CD4-positive, alpha-beta T cell treated with Interleukin-17A for 1 hour (primary cell): ENCODE data around the gene ANKRD55.
"Not testable (repeated sequence)": the region's sequence is repeated elsewhere in the genome, so short reads cannot be mapped to it uniquely, and the experiment has no call there.

Experiments
- DNase-seq: peaks from one replicate; pipeline ENCODE4 v3.0.0-alpha.2; 2020

Gene ANKRD55

DNA sequence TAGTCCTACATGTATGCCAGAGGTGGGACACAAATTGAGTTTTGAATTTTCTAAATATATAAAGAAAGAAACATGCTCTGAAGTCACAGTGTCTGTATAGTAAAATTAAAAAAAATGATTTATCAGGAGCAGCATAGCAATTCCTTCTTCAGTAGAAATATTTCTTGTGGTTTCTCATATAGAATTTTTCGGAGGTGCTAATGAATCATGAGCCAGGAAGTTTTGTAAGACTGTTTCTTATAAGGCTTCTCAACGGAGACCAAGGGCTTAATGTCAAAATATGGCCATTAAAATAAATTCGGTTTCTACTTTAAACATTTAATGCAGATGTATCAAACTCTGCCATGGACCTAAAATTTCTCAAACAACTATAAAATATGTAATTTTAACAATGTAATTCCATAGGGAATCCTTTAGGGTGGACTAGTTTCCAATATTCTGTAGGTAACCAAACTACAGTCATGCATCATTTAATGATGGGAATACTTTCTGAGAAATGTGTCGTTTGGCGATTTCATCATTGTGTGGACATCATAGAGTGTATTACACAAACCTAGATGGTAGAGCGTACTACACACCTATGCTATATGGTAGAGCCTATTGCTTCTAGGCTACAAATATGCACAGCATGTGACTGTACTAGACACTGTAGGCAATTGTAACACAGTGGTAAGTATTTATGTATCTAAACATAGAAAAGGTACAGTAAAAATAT, 66.3 kb downstream of the ANKRD55 start:
- no peak for DNase-seq

DNA sequence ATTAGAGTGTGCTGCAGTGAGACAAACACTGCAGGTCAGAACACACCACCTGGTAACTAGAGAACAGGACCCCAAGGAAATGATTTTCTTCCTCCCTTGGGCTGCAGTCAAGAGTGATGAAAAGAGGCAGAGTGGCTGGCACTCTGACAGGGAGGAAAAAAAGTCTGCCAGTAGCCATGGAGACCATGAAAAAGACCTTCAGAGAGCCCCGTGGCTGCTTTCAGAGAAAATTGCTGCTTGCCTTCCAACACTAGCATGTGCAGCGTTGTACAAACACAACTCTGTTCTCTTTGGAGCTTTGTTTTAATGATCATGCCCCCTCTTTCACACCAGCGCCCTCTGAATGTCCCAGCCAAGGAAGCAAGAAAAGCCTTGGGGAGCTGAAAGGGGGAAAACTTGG, 68.8 kb downstream of the ANKRD55 start:
- no peak for DNase-seq

DNA sequence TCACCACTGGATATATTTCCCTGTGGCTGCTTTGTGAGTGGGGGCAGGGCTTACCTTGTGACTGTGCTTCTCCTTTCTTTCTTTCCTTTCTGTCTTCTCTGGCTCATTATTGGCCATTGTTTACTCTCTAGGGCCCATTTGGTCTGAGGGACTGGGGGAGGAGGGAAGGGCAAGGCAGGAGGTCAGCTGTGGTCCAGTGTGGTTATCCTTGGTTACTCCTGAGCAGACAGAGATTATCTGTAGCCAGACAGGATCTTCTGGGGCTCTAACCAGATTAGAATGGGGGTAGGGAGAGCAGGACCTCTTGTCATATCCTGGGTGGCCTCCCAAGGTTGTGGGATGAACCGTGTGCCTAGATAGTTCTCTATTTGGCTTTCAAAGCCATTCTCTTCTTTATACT, 71.2 kb downstream of the ANKRD55 start:
- DNase-seq, result no peak

DNA sequence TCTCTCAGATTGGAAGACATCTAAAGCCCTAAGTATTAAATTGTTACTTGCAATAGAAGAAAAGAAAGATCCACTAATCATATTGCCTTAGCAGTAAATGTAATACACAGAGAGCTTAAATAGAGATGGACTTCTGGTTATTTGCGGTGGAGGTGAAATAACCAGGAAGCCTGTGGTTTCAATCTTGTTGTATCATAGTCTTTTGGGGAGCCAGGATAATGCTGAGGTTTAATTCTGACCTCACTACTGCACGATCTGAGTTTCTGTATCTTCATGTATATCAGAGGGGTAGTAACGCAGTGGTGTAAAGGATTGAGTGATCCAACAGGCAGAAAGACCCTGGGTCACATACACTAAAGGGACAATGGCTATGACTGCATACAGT, 71.7 kb downstream of the ANKRD55 start:
- no peak for DNase-seq

DNA sequence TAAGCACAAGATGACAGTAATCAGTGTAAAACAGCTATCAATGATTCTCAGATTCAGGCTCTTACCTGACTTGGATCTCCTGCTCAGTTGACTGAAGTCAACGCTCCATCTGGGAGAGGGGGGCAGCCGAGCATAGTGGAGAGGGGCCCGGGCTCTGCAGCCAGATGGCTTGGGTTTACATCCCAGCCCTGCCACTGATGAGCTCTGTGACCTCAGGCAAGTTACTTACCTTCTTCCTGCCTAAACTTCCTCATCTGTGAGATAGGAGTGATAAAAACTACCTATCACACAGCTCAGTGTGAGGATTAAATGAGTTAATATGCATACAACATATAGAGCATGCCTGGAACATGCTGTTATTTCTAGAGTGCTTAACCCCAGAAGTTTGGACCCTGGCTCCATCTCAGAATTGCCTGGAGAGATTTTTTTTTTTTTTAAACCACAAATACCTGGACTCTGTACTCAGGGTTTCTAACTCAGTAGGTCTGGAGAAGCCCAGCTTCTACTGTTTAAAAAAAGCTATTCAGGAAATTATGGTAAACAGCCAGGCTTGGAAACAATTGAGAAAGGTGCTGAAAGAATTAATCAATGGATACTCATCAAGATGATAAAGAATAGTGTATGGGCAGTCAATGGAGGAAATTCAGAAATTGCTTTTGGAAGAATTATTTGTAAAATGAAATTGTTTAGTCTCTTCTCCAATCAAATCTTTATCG, 72.2 kb downstream of the ANKRD55 start:
- no peak for DNase-seq

DNA sequence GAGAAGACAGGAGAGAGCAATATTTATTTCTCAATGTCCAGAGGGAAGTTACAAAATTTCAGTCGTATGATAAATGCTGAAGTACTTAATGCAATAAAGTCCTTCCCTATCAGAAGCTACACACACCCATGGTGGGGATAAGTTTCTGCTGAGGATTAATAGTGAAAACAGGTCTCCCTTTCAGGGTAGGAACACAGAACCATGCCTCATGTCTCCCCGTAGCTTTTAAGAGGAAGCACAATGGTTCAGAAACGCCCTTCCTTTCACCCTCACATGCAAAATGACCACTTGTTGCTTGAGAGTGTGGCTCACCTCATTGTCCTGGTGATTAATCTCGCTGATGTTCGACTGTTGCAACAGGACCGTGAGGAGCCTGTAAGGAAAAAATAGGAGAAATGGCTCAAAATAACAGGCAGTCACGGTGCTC, 73.6 kb downstream of the ANKRD55 start:
- DNase-seq, result peak; percentile 19

DNA sequence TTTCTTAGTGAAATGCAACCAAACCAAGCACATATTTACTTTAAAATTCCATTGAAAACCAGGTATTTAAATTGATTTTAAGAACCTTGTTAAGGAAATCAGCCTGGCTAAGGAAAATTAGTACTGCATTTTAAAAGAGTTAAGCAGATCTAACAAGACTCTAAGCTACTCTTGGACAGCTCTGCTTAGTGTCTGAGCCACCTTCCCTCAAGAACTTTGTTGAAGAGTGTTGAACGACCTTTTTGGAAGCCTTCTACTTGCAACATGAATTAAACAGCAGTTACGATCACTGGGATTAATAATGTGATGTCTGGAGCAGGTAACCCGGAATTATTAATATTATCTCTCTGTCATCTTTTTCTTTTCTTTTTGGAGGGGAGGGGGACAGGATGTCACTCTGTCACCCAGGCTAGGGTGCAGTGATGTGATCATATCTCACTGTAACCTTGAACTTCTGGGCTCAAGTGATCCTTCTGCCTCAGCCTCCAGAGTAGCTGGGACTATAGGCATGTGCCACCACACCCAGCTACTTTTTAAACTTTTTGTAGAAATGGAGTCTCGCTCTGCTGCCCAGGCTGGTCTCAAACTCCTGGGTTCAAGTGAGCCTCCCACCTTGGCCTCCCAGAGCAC, 74.7 kb downstream of the ANKRD55 start:
- DNase-seq, result no peak

DNA sequence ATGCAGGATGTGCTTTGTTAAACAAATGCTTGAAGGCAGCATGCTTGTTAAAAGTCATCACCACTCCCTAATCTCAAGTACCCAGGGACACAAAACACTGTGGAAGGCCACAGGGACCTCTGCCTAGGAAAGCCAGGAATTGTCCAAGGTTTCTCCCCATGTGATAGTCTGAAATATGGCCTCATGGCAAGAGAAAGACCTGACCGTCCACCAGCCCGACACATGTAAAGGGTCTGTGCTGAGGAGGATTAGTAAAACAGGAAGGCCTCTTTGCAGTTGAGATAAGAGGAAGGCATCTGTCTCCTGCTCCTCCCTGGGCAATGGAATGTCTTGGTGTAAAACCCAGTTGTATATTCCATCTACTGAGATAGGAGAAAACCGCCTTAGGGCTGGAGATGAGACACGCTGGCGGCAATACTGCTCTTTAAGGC, 75.9 kb downstream of the ANKRD55 start:
- not testable (repeated sequence) for DNase-seq

DNA sequence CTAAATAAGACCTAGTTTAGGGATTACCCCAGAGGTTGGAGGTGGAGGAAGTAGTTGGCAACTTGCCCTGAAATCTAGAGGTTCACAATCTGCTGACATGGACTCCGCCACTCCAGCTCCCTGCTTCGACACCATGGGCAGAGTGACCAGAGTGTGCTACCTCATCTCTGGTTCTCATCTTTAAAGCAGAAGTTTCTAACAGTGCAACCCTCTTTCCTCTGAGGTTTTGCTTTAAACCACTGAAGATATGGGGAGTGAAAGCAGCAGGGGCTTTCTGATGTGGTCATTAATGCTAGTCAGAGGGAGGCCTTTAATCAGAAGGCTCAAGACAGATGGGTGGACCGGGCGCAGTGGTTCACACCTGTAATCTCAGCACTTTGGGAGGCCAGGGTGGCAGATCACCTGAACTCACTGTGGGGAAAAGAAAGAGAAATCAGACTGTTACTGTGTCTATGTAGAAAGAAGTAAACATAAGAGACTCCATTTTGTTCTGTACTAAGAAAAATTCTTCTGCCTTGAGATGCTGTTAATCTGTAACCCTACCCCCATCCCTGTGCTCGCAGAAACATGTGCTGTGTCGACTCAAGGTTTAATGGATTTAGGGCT, 76.4 kb downstream of the ANKRD55 start:
- DNase-seq, result peak; percentile 42

DNA sequence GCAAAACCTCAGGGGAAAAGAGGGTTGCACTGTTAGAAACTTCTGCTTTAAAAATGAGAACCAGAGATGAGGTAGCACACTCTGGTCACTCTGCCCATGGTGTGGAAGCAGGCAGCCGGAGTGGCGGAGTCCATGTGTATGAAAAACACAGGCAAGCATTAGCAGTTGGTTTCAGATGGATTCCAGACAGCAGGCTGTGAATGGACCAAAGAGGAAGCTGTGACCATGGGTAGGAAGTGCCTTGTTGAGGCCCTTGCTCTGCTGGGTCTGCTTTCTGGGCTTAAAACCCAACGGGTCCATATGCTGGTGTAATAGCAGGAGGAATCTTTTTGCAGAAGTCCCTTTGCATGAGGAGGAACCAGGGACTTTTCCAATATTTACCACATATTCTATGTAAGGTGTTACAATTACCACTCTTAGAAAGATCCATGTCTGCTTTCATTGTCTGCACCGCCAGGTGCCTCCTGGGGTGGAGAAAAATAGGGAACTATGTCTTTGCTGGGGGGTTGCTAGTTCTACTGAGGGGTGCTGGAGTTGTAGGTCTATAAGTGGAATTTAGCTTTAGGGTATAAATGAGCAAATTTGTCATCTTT, 77.0 kb downstream of the ANKRD55 start:
- peak; percentile 29 for DNase-seq

DNA sequence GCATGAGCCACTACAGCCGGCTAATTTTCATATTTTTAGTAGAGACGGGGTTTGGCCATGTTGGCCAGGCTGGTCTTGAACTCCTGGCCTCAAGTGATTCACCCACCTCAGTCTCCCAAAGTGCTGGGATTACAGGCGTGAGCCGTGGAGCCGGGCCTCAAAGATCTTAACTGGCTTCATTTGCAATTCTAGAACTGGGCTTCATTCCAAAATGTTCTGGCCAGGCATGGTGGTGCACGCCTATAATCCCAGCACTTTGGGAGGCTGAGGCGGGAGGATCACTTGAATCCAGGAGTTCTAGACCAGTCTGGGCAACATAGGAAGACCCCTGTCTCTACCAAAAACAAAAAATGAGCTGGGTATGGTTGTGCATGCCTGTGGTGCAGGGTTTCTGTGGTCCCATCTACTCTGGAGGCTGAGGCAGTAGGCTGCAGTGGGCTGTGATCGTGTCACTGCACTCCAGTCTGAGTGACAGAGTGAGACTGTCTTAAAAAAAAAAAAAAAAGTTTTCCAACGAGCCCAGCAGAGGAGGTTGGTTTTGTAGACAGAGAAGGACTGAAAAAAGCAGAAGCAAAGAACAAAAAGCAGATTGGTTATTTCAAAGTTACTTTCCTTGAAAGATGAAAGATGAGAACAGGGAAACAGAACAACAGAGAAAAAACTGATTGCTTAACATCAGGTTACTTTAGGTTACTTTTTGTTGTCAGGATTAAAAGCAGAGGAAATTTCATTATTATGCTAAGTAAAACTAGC, 78.2 kb downstream of the ANKRD55 start:
- DNase-seq, result no peak

DNA sequence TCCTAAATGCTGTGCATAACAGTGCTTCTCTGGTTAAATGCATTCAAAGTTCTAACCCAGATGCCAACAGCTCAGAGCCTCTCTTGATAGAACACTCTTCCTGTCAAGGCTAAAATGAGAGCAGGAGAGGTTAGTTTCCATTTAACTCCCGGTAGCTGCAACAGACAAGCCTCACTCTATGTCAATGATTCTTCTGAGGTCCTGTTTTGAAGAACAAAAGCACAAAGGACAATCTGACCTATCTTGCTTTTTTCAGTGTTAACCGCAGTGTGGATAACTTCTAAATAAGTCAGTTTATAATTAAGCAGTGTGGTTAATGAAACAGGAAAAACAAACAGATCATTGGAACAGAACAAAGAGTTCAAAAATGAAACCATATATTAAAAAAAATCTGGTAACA, 80.7 kb downstream of the ANKRD55 start:
- peak; percentile 41 for DNase-seq

DNA sequence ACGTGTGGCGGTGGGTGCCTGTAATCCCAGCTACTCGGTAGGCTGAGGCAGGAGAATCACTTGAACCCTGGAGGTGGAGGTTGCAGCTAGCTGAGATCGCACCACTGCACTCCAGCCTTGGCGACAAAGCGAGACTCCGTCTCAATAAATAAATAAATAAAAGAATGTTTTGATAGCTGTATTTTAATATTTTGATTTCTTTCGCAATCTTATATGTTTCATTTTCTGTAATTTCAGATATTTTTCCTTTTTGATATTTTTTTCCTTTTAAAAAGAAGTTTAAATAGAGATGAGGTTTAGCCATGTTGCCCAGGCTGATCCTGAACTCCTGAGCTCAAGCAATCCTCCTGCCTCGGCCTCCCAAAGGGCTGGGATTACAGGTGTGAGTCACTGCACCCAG, 82.4 kb downstream of the ANKRD55 start:
- not testable (repeated sequence) for DNase-seq

DNA sequence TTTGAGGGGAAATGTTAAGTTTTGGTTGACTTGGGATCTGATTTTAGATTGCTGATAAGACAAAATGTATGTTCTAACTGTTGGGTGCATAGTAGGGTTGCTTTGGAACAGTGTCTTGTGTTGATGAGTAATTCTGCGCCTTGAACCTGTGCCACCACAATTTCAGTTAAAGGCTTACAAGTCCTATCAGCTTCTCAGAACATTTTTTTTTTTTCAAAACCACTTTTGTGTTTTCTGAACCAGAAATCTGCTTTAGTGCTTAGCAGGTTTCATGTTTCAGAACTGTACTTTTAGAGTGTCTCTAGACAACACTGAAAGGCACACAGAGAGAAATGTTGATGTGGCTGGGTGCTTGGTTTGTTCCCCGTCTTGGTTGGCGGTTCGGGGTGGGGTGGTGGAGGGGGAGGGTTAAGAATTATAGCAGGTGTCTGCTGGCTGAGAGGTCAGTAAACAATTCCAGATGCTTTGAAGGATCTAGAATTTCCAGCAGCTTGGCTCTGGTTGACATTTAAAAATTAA, 84.6 kb downstream of the ANKRD55 start:
- peak; percentile 47 for DNase-seq

DNA sequence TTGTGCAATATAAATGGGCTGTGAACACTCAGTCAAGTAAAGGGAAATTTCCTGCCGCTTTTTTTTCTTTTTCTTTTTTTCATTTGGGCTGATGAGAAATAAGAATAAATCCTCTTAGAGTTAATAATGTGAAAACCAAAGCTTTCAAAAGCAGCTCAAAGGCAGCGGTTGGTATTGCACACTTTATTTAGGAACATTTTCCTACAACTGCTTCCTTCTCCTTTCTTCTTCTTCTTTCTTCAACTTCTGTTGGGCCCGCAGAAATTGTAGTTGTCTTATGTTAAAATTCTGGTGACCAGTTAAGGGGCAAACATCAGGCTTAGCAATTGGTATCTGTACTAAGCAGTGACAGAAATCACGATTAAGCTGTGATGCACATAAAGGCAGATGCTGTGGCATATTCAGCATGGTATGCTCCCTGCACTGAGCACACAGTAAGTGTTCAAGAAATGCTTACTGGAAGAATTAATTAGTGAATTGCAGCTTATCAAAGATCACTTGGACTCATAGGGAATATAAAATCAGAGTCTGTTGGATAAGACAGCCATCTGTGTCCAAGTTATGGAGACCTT, 85.4 kb downstream of the ANKRD55 start:
- DNase-seq, result no peak

DNA sequence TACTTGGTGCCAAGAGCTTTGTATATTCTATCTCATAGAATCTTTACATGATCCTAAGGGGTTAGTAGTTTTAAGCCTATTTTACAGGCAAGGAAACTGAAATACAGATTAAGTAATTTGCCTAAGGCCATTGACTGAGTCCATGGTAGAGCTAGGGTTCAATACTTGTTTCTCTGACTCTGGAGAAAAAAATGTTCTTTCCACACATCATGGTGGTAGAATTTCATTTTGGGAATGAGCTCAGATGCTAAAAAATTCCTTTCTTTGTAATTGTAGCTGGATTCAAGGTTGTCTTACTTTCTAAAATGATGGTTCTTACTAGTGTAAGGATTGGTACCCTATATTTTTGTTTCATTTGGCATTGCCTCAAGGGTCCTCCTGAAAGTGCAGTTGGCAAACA, 86.0 kb downstream of the ANKRD55 start:
- no peak for DNase-seq

DNA sequence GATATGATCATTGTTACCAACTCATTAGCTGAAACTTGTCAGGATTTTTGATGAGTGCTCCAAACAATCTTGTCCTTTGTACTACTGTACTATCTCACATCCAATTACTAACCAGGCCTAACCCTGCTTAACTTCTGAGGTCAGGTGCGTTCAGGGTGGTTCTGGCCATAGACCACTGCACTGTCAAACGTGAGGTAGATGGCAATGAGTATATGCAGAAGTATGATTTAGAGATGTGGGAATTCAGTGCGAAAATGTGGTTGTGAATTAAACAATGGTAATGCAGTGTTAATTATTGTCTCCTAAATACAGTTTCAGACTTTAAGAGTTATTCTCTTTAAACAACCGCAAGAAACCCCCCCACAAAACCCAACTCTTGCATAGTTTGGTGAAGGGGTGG, 86.5 kb downstream of the ANKRD55 start:
- no peak for DNase-seq

DNA sequence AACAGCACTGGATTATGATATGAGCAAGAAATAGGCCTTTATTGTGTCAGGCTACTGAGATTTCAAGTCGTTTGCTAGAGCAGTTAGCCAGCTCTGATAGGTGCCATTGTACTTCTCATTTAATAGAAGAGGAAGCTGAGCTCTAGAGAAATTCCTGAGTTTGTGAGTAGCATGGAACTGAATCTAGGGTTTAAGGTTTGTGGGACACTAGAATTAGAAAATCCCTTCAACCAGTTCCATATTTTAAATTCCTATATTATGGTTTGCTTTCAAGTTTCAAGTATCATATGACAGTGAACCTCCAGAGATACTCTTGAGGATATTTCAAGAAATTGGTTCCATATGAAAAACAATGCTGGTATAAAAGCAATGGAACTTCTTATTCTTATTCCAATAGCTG, 87.6 kb downstream of the ANKRD55 start:
- no peak for DNase-seq

DNA sequence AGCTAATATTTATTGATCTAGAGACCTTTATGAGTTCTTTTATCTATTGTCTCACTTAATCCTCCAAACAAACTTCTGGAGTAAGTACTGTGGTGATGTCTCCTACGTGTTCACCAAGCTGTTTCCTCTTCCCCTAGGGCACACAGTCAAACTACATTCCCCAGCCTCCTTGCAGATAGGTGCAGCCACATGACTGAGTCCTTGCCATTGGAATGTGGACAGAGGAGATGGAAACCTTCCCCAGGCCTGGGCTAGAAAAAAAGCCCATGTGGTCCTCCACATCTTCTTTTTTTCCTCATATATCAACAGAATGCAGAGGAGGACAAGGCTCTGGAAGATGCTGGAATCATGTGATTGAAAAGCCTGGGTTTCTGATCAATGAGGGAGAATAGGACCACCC, 88.0 kb downstream of the ANKRD55 start:
- no peak for DNase-seq

DNA sequence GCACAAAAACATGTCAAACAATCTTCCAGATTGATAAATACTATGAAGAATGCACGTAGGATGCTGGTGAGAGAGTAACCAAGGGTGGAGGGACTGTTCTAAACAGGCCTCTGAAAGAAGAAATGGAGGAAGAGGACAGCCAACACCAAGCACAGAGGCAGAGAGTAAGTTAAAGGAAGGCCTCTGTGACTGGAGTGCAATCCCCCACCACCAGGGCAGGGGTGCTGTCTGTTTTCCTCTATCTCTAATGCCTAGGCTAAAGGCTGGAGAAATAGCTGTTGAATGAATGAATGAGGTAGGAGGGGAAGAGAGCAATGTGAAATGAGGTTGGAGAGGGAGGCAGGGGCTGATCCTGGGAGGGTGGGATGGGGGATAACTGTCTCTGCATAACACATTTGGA, 88.9 kb downstream of the ANKRD55 start:
- no peak for DNase-seq

DNA sequence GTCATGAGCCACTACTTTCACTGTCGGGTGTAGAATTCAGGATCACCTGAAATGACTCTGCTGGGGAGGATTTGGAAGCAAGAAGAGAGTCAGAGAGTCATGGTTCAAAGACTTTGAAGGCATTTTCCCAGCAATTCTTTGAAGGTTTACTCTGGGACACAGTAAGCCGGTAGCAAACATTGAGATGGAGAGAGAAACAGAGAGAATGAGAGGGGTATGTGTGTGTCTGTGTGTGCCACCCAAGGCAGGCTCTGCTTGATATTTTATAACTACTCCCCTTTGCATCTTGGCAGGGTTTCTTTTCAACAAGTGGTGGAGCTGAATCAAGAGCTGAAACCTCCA, 89.8 kb downstream of the ANKRD55 start:
- DNase-seq, result no peak
